Measurements from ENCODE around the gene SNX5. TPM values are rescaled to one million over a fixed set of nuclear protein-coding genes. Genes with fewer than 3 reads are reported as not detected.

Gene SNX5
- polyA plus RNA-seq, 1 donor (not counting 4 experiments of a cell fraction or from before 2014, with no cell fraction given) = 187 TPM

- dilution Hi-C loops (cut with MboI; ENCODE audit: extremely low pct_ligation_motif_present, low sequenced_read_pairs) = no loop called here
- no peak overlapping the region for H3K27ac ChIP-seq (ENCODE audit: control insufficient read depth, insufficient read depth, low read length)
- FAIRE-seq = no peak
- H2AFZ ChIP-seq (ENCODE audit: control insufficient read depth, low read length) = no peak overlapping the region
- H3K4me2 ChIP-seq (ENCODE audit: control insufficient read depth, extremely low read depth, insufficient read depth, low read depth, low read length) = no peak overlapping the region
- H3K9me3 ChIP-seq (ENCODE audit: control insufficient read depth, low read depth, low read length) = no peaks in the 10 kb centered on the region
- H3K36me3 ChIP-seq (ENCODE audit: control insufficient read depth in 2 of 2, extremely low read depth in 1 of 2, insufficient read depth in 2 of 2, low read length in 2 of 2) = no peaks in the 10 kb centered on the region
- no peaks in the 10 kb centered on the region for H4K20me1 ChIP-seq (ENCODE audit: control insufficient read depth, extremely low read depth, insufficient read depth, low read length)
- H3K9me1 ChIP-seq (ENCODE audit: control insufficient read depth, extremely low read depth, insufficient read depth, low read length) = no peaks in the 10 kb centered on the region
- no peaks in the 10 kb centered on the region for H3K79me2 ChIP-seq (ENCODE audit: control insufficient read depth, insufficient read depth, low read length)
- TF ChIP-seq EZH2 (IDR thresholded peaks at IDR 0.05; ENCODE audit: low read length) (no peak), CTCF (optimal IDR thresholded peaks at IDR 0.05 in 1 of 3, IDR thresholded peaks at IDR 0.05 in 1 of 3, conservative IDR thresholded peaks at IDR 0.05 in 1 of 3; ENCODE audit: extremely low read depth in 1 of 3, insufficient read depth in 2 of 3, low read length in 3 of 3) (no peak)
- DNase-seq (ENCODE audit: low read depth, low spot score) = no peak
- peaks cover 12% of the 10 kb centered on the region for H3K4me1 ChIP-seq (ENCODE audit: control insufficient read depth, extremely low read depth, insufficient read depth, low read length)
- no peaks in the 10 kb centered on the region for H3K27me3 ChIP-seq (ENCODE audit: control insufficient read depth, extremely low read depth, insufficient read depth, low read length)
- H3K4me3 ChIP-seq (ENCODE audit: control insufficient read depth in 2 of 3, extremely low read depth in 1 of 3, insufficient read depth in 2 of 3, low read depth in 1 of 3, low read length in 3 of 3) = no peak overlapping the region
- H3K9ac ChIP-seq (ENCODE audit: control insufficient read depth, extremely low read depth, insufficient read depth, low read length) = no peak overlapping the region
Measured at GRCh38 chr20:17897566-17898307, 70.9 kb downstream of the SNX5 start.

GRCh38 chr20:17896771-17897369, 71.7 kb downstream of the SNX5 start:
- FAIRE-seq (no peak), DNase-seq (ENCODE audit: low read depth, low spot score) (no peak)
- Histone ChIP-seq H3K27me3 (ENCODE audit: control insufficient read depth, extremely low read depth, insufficient read depth, low read length) (no peaks in the 10 kb centered on the region), H3K4me2 (ENCODE audit: control insufficient read depth, extremely low read depth, insufficient read depth, low read depth, low read length) (no peak overlapping the region), H3K36me3 (ENCODE audit: control insufficient read depth in 2 of 2, extremely low read depth in 1 of 2, insufficient read depth in 2 of 2, low read length in 2 of 2) (no peaks in the 10 kb centered on the region), H2AFZ (ENCODE audit: control insufficient read depth, low read length) (no peak overlapping the region), H4K20me1 (ENCODE audit: control insufficient read depth, extremely low read depth, insufficient read depth, low read length) (no peaks in the 10 kb centered on the region), H3K9me3 (ENCODE audit: control insufficient read depth, low read depth, low read length) (no peaks in the 10 kb centered on the region), H3K79me2 (ENCODE audit: control insufficient read depth, insufficient read depth, low read length) (no peaks in the 10 kb centered on the region), H3K9ac (ENCODE audit: control insufficient read depth, extremely low read depth, insufficient read depth, low read length) (no peak overlapping the region), H3K27ac (ENCODE audit: control insufficient read depth, insufficient read depth, low read length) (no peak overlapping the region), H3K4me3 (ENCODE audit: control insufficient read depth in 2 of 3, extremely low read depth in 1 of 3, insufficient read depth in 2 of 3, low read depth in 1 of 3, low read length in 3 of 3) (no peak overlapping the region), H3K4me1 (ENCODE audit: control insufficient read depth, extremely low read depth, insufficient read depth, low read length) (peaks cover 12% of the 10 kb centered on the region), H3K9me1 (ENCODE audit: control insufficient read depth, extremely low read depth, insufficient read depth, low read length) (no peaks in the 10 kb centered on the region)
- no peak for TF ChIP-seq EZH2 (IDR thresholded peaks at IDR 0.05; ENCODE audit: low read length)
- dilution Hi-C loops (cut with MboI; ENCODE audit: extremely low pct_ligation_motif_present, low sequenced_read_pairs) = no loop called here

All from keratinocyte (primary cell).